Fibroblast of lung (primary cell): Measurements from ENCODE around the gene CYTH2. TPM values are rescaled to one million over a fixed set of nuclear protein-coding genes. Genes with fewer than 3 reads are reported as not detected.
A peak's percentile ranks its signal among the peaks of the same experiment; 100 is the strongest.

ENCODE experiments used
- DNase-seq, 2 donors: peaks; one replicate each; pipeline versions ENCODE4 v3.0.0 to v3.0.0-alpha.2; 2010; ENCODE audit warnings: low read depth in 2 of 2
- H2AFZ ChIP-seq: 2 replicates; pipeline ENCODE4 v1.5.1; 2012; ENCODE audit warnings: low read length, control low read depth, inconsistent platforms
- H3K27ac ChIP-seq: 2 replicates; pipeline ENCODE4 v1.5.1; 2011; ENCODE audit warnings: low read length, control low read depth; ENCODE audit not compliant: insufficient read depth
- H3K27me3 ChIP-seq: 2 replicates; pipeline ENCODE4 v1.5.1; 2011; ENCODE audit warnings: mild to moderate bottlenecking, low read length; ENCODE audit not compliant: control insufficient read depth, insufficient read depth
- H3K36me3 ChIP-seq: 2 replicates; pipeline ENCODE4 v1.5.1; 2011; ENCODE audit warnings: low read length; ENCODE audit not compliant: control insufficient read depth, insufficient read depth
- H3K4me1 ChIP-seq: 2 replicates; pipeline ENCODE4 v1.5.1; 2011; ENCODE audit warnings: low read length; ENCODE audit not compliant: control insufficient read depth, insufficient read depth; ENCODE audit errors: extremely low read depth
- H3K4me2 ChIP-seq: 2 replicates; pipeline ENCODE4 v1.5.1; 2011; ENCODE audit warnings: low read length, control low read depth; ENCODE audit not compliant: insufficient read depth; ENCODE audit errors: extremely low read depth
- H3K4me3 ChIP-seq, 4 experiments: fragments of 200-600 bp in 1 of 4; sonication (generic) in 1 of 4; replicated peaks in 1 of 4; 2 replicates each; pipeline ENCODE4 v1.5.1; 2011 to 2016; ENCODE audit warnings: low read length in 4 of 4, low read depth in 3 of 4, mild to moderate bottlenecking in 3 of 4, control low read depth in 2 of 4, inconsistent platforms in 1 of 4, mixed read lengths in 1 of 4; ENCODE audit not compliant: insufficient read depth in 1 of 4; ENCODE audit errors: control extremely low read depth in 1 of 4
- H3K79me2 ChIP-seq: 2 replicates; pipeline ENCODE4 v1.5.1; 2012; ENCODE audit warnings: mild to moderate bottlenecking, low read length, inconsistent platforms; ENCODE audit not compliant: control insufficient read depth, insufficient read depth
- H3K9ac ChIP-seq: 2 replicates; pipeline ENCODE4 v1.5.1; 2011; ENCODE audit warnings: mild to moderate bottlenecking, low read length, control low read depth; ENCODE audit not compliant: insufficient read depth
- H3K9me3 ChIP-seq: 2 replicates; pipeline ENCODE4 v1.5.1; 2012; ENCODE audit warnings: low read depth, low read length; ENCODE audit not compliant: control insufficient read depth, insufficient read depth
- H4K20me1 ChIP-seq: 2 replicates; pipeline ENCODE4 v1.5.1; 2011; ENCODE audit warnings: low read length; ENCODE audit not compliant: control insufficient read depth, insufficient read depth; ENCODE audit errors: extremely low read depth
- CTCF ChIP-seq, 2 donors: IDR thresholded peaks in 1 of 2; conservative IDR thresholded peaks in 1 of 2; 1 replicate in 1 of 2; 2 replicates in 1 of 2; pipeline ENCODE4 v1.5.1; 2011 to 2012; ENCODE audit warnings: low read length in 2 of 2, control low read depth in 1 of 2, inconsistent platforms in 1 of 2, low read depth in 1 of 2, mild to moderate bottlenecking in 1 of 2
- EZH2 ChIP-seq: IDR thresholded peaks from 2 replicates; pipeline ENCODE4 v1.5.1; 2012; ENCODE audit warnings: low read length, control low read depth, mild to moderate bottlenecking; ENCODE audit errors: missing control alignments
- polyA plus RNA-seq, 2 donors: library from polyadenylated mRNA; depleted of rRNA in 1 of 2; stranded (reverse) in 1 of 2; unstranded in 1 of 2; fragments of >200 nt; gene quantifications; 2 replicates each; pipeline ENCODE4 v1.2.1, GENCODE V29; 2011 to 2012; ENCODE audit warnings: missing spikeins in 1 of 2
- total RNA-seq: library from RNA; depleted of rRNA; stranded (reverse); fragments of >200 nt; gene quantifications from 2 replicates; pipeline ENCODE4 v1.2.1, GENCODE V29; 2014

Gene CYTH2
- total and polyA plus RNA-seq, 2 donors (not counting 1 experiment from before 2014, with no cell fraction given): 18.6 to 25.8 TPM

GRCh38 chr19:48480558-48481500 lies 11.7 kb downstream of the CYTH2 start:
- Histone ChIP-seq H3K27ac (peak overlapping the region; percentile 50), H3K9ac (peak overlapping the region; percentile 43), H3K4me3 (peak overlapping the region in 3 of 4 experiments; percentile 11 to 51 (median 32)), H3K4me2 (peak overlapping the region; percentile 44), H3K4me1 (peaks cover 24% of the 10 kb centered on the region), H3K27me3 (no peaks in the 10 kb centered on the region), H3K9me3 (no peaks in the 10 kb centered on the region), H3K36me3 (peaks cover 1% of the 10 kb centered on the region), H4K20me1 (no peaks in the 10 kb centered on the region), H3K79me2 (no peaks in the 10 kb centered on the region), H2AFZ (no peak overlapping the region)
- TF ChIP-seq EZH2: no peak
- TF ChIP-seq CTCF (conservative IDR thresholded peaks at IDR 0.05 in 1 of 2, IDR thresholded peaks at IDR 0.05 in 1 of 2; ENCODE audit: low read depth in 1 of 2, low read length in 2 of 2): no peak
- peak; percentile 48 to 67 for DNase-seq

GRCh38 chr19:48481846-48482639 lies 12.9 kb downstream of the CYTH2 start:
- Histone ChIP-seq H3K36me3 (peaks cover 1% of the 10 kb centered on the region), H3K27me3 (no peaks in the 10 kb centered on the region), H3K4me1 (peaks cover 24% of the 10 kb centered on the region), H3K4me2 (no peak overlapping the region), H4K20me1 (no peaks in the 10 kb centered on the region), H3K9me3 (no peaks in the 10 kb centered on the region), H3K79me2 (no peaks in the 10 kb centered on the region), H3K4me3 (no peak overlapping the region), H2AFZ (no peak overlapping the region), H3K9ac (peak overlapping the region; percentile 7), H3K27ac (no peak overlapping the region)
- no peak for DNase-seq
- TF ChIP-seq EZH2 (no peak), CTCF (conservative IDR thresholded peaks at IDR 0.05 in 1 of 2, IDR thresholded peaks at IDR 0.05 in 1 of 2; ENCODE audit: low read depth in 1 of 2, low read length in 2 of 2) (no peak)

GRCh38 chr19:48483301-48483700 lies 14.1 kb downstream of the CYTH2 start:
- Histone ChIP-seq H3K4me3 (no peak overlapping the region), H3K9me3 (no peaks in the 10 kb centered on the region), H3K4me1 (peaks cover 34% of the 10 kb centered on the region), H3K27ac (no peak overlapping the region), H3K79me2 (no peaks in the 10 kb centered on the region), H3K27me3 (no peaks in the 10 kb centered on the region), H4K20me1 (no peaks in the 10 kb centered on the region), H2AFZ (no peak overlapping the region), H3K36me3 (no peaks in the 10 kb centered on the region), H3K4me2 (no peak overlapping the region), H3K9ac (no peak overlapping the region)
- no peak for TF ChIP-seq EZH2
- no peak for DNase-seq
